Prostate gland (tissue), 2 donors: ENCODE measurements around the gene THSD4.

Experiments
- CTCF ChIP-seq, 4 experiments: fragments of 200-600 bp in 2 of 4; fragments of 450-650 bp in 2 of 4; sonication (generic) in 2 of 4; IDR thresholded peaks; 1 replicate in 3 of 4; 2 replicates in 1 of 4; pipeline ENCODE4 v1.5.1; 2016 to 2019; ENCODE audit warnings: antibody characterized with exemption in 4 of 4, mild to moderate bottlenecking in 2 of 4, moderate library complexity in 2 of 4
- POLR2A ChIP-seq: fragments of 450-650 bp; IDR thresholded peaks from one replicate; pipeline ENCODE4 v1.6.1; 2016; ENCODE audit warnings: antibody characterized with exemption, mild to moderate bottlenecking
- POLR2AphosphoS5 ChIP-seq: sonication (generic); formaldehyde crosslinking; IDR thresholded peaks from one replicate; pipeline ENCODE4 v1.6.1; 2017; ENCODE audit warnings: antibody characterized with exemption

- TF ChIP-seq CTCF (IDR thresholded peaks at IDR 0.05) = no peak
- no peak for TF ChIP-seq POLR2A
- no peak for TF ChIP-seq POLR2AphosphoS5
Observed at GRCh38 chr15:71080705-71081104, 34.6 kb upstream of the THSD4 start.
